Thyroid gland (tissue), 4 donors: ENCODE data around the gene PI16. TPM values are rescaled to one million over a fixed set of nuclear protein-coding genes. Genes with fewer than 3 reads are reported as not detected.

Source experiments
- DNase-seq, 2 donors: peaks; one replicate each; pipeline ENCODE4 v3.0.0-alpha.2; 2019
- H3K27ac ChIP-seq, 3 donors: fragments of 200-600 bp; sonication (generic); 1 replicate in 2 of 3; 2 replicates in 1 of 3; pipeline ENCODE4 v1.5.1; 2016 to 2019; ENCODE audit warnings: mild to moderate bottlenecking in 1 of 3, moderate library complexity in 1 of 3
- H3K27me3 ChIP-seq: fragments of 200-600 bp; sonication (generic); one replicate; pipeline ENCODE4 v1.5.1; 2019
- H3K36me3 ChIP-seq, 2 donors: fragments of 200-600 bp; sonication (generic); one replicate each; pipeline ENCODE4 v1.5.1; 2016 to 2019
- H3K4me1 ChIP-seq, 2 donors: fragments of 200-600 bp; sonication (generic); one replicate each; pipeline ENCODE4 v1.5.1; 2017 to 2019
- H3K4me3 ChIP-seq, 3 donors: fragments of 200-600 bp; sonication (generic); replicated peaks in 1 of 3; 1 replicate in 2 of 3; 2 replicates in 1 of 3; pipeline ENCODE4 v1.5.1; 2016; ENCODE audit warnings: mild to moderate bottlenecking in 1 of 3
- H3K9me3 ChIP-seq: fragments of 200-600 bp; sonication (generic); one replicate; pipeline ENCODE4 v1.5.1; 2017
- POLR2A ChIP-seq, 2 donors: fragments of 450-650 bp; IDR thresholded peaks; one replicate each; pipeline ENCODE4 v1.6.1; 2017; ENCODE audit warnings: antibody characterized with exemption in 2 of 2, mild to moderate bottlenecking in 2 of 2, moderate library complexity in 1 of 2
- WGBS, 2 donors: methylation state at CpG; one replicate each; pipeline ENCODE4 v1.1.5; 2017; 5-methylcytosine and 5-hydroxymethylcytosine counted together
- intact Hi-C: fragments of 100-400 bp; cut with DNase I; formaldehyde crosslinking; loops from one replicate; pipeline ENCODE4 v1.15.1; 2023
- total RNA-seq, 4 donors: library from RNA; depleted of rRNA; stranded (reverse); fragments of >200 nt; gene quantifications; one replicate each; pipeline ENCODE4 v1.2.3, GENCODE V29; 2016
- TF ChIP-seq, protein P1 (sequence below), 6 experiments: fragments of 200-600 bp in 3 of 6; fragments of 450-650 bp in 3 of 6; sonication (generic) in 3 of 6; IDR thresholded peaks; one replicate each; pipeline ENCODE4 v1.5.1; 2016 to 2019; ENCODE audit warnings: antibody characterized with exemption in 6 of 6, mild to moderate bottlenecking in 2 of 6, inconsistent platforms in 1 of 6, moderate library complexity in 1 of 6

Gene PI16
- total RNA-seq, 4 donors from 2014 or later = 5.1 to 22.9 (median 9.1) TPM

GRCh38 chr6:36908747-36909146 lies 45.8 kb upstream of the PI16 start:
- H3K36me3 ChIP-seq = no peaks in the 10 kb centered on the region
- WGBS, 2 donors = 89 to 91% methylated on average over 2 of the region's 2 CpGs
- peak overlapping the region in 2 of 3 donors; percentile 85 to 91 for H3K27ac ChIP-seq
- H3K27me3 ChIP-seq = no peaks in the 10 kb centered on the region
- H3K4me1 ChIP-seq = peaks cover 49 to 50% of the 10 kb centered on the region in 2 donors
- H3K4me3 ChIP-seq = no peak overlapping the region
- no peak for DNase-seq
- no peak for TF ChIP-seq POLR2A (IDR thresholded peaks at IDR 0.05)
- TF ChIP-seq, protein P1, sequence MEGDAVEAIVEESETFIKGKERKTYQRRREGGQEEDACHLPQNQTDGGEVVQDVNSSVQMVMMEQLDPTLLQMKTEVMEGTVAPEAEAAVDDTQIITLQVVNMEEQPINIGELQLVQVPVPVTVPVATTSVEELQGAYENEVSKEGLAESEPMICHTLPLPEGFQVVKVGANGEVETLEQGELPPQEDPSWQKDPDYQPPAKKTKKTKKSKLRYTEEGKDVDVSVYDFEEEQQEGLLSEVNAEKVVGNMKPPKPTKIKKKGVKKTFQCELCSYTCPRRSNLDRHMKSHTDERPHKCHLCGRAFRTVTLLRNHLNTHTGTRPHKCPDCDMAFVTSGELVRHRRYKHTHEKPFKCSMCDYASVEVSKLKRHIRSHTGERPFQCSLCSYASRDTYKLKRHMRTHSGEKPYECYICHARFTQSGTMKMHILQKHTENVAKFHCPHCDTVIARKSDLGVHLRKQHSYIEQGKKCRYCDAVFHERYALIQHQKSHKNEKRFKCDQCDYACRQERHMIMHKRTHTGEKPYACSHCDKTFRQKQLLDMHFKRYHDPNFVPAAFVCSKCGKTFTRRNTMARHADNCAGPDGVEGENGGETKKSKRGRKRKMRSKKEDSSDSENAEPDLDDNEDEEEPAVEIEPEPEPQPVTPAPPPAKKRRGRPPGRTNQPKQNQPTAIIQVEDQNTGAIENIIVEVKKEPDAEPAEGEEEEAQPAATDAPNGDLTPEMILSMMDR (IDR thresholded peaks at IDR 0.05) = no peak
- intact Hi-C loops = no loop called here
- no peaks in the 10 kb centered on the region for H3K9me3 ChIP-seq

DNA sequence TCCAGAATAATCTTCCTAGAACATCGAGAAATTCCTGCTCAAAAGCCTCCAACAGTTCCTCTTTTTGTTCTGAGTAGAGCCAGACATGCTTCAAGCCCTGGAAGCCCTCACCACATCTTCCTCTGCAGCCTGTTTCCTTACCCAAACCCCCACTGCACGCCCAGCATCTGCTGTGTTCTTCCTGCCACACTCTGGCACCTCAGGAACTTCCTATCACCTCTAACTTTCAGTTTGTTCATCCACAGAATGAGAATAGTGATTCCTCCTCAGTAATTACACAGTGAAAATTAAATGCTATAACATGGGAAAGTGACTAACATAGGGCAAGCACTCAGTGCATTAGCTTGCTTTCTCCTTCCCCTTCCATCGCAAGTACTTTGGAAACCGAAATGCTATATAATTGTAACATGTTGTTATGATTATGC lies 42.5 kb upstream of the PI16 start:
- Histone ChIP-seq H3K36me3 (no peaks in the 10 kb centered on the region), H3K27me3 (no peaks in the 10 kb centered on the region)
- intact Hi-C loops = loop anchor here (5.0 to 10.0 kb wide), 2 partner anchors 55 to 103 kb away; no protein-coding TSS in a partner anchor

GRCh38 chr6:36912586-36912985 lies 42.0 kb upstream of the PI16 start:
- intact Hi-C loops = loop anchor here (5.0 to 10.0 kb wide), 2 partner anchors 55 to 102 kb away; no protein-coding TSS in a partner anchor
- Histone ChIP-seq H3K4me1 (peaks cover 48 to 52% of the 10 kb centered on the region in 2 donors), H3K27ac (peak overlapping the region in 2 of 3 donors; percentile 71 to 95), H3K4me3 (no peak overlapping the region), H3K27me3 (no peaks in the 10 kb centered on the region), H3K9me3 (no peaks in the 10 kb centered on the region), H3K36me3 (no peaks in the 10 kb centered on the region)
- TF ChIP-seq, protein P1 (IDR thresholded peaks at IDR 0.05) = no peak
- no peak for TF ChIP-seq POLR2A (IDR thresholded peaks at IDR 0.05)
- DNase-seq = no peak
- 71 to 75% methylated on average over 8 of the region's 8 CpGs for WGBS, 2 donors

More for the DNA sequence above, 42.5 kb upstream of the PI16 start:
- H3K9me3 ChIP-seq = no peaks in the 10 kb centered on the region
- peaks cover 48 to 52% of the 10 kb centered on the region in 2 donors for H3K4me1 ChIP-seq
- no peak for TF ChIP-seq POLR2A (IDR thresholded peaks at IDR 0.05)
- TF ChIP-seq, protein P1 (IDR thresholded peaks at IDR 0.05) = no peak
- no peak overlapping the region for H3K4me3 ChIP-seq
- no peak for DNase-seq
- 73 to 77% methylated on average over 4 of the region's 4 CpGs for WGBS, 2 donors
- peak overlapping the region in 1 of 3 donors; percentile 31 for H3K27ac ChIP-seq

DNA sequence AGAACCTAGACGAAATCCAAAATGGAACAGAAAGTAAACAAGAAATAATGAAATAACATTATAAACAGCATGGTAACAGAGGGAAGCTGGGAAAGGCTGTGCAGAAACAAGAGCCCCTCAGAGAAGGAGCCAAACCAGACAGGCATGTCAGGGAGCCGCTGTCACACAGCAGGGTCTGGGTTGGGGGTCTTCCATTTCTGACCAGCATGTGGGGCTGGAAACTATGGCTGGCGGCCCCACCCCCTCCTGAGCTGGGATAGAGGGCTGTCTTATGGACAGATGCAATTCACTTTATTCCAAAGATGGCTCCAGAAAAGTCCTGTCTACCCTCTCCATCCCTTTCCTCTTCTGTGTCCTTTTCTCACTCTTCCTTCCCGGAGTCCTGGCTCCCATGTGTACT lies 41.5 kb upstream of the PI16 start:
- TF ChIP-seq, protein P1 (IDR thresholded peaks at IDR 0.05) = no peak
- TF ChIP-seq POLR2A (IDR thresholded peaks at IDR 0.05) = no peak
- Histone ChIP-seq H3K27ac (peak overlapping the region; percentile 71 to 95 (median 81)), H3K4me3 (no peak overlapping the region), H3K36me3 (no peaks in the 10 kb centered on the region), H3K9me3 (no peaks in the 10 kb centered on the region), H3K27me3 (no peaks in the 10 kb centered on the region), H3K4me1 (peaks cover 49 to 53% of the 10 kb centered on the region in 2 donors)
- DNase-seq = no peak
- intact Hi-C loops = loop anchor here (5.0 to 10.0 kb wide), 2 partner anchors 54 to 102 kb away; no protein-coding TSS in a partner anchor
- 82 to 91% methylated on average over 4 of the region's 4 CpGs for WGBS, 2 donors

GRCh38 chr6:36914227-36914794 lies 40.2 kb upstream of the PI16 start:
- Histone ChIP-seq H3K4me1 (peaks cover 49 to 58% of the 10 kb centered on the region in 2 donors), H3K27ac (peak overlapping the region; percentile 71 to 95 (median 81)), H3K36me3 (no peaks in the 10 kb centered on the region), H3K4me3 (no peak overlapping the region), H3K9me3 (no peaks in the 10 kb centered on the region), H3K27me3 (no peaks in the 10 kb centered on the region)
- TF ChIP-seq, protein P1 (IDR thresholded peaks at IDR 0.05) = peak in 5 of 6 experiments; percentile 2 to 61 (median 44)
- no peak for TF ChIP-seq POLR2A (IDR thresholded peaks at IDR 0.05)
- intact Hi-C loops = loop anchor here (5.0 to 10.0 kb wide), 2 partner anchors 53 to 100 kb away; no protein-coding TSS in a partner anchor
- DNase-seq = peak; percentile 91 to 93
- 27 to 36% methylated on average over 10 of the region's 10 CpGs for WGBS, 2 donors
